Measurements from ENCODE around the gene RNF207.

RNF207 gene

GRCh38 chr1:6167391-6168303, 38.3 kb upstream of the RNF207 start:
- no peak for TF ChIP-seq ZNF274 (IDR thresholded peaks at IDR 0.05; ENCODE audit: low read depth, low read length)
- no peak overlapping the region for H3K4me3 ChIP-seq (ENCODE audit: low read length)

GRCh38 chr1:6168947-6169586, 36.9 kb upstream of the RNF207 start:
- no peak overlapping the region for H3K4me3 ChIP-seq (ENCODE audit: low read length)
- no peak for TF ChIP-seq ZNF274 (IDR thresholded peaks at IDR 0.05; ENCODE audit: low read depth, low read length)

- no peak overlapping the region for H3K4me3 ChIP-seq (ENCODE audit: low read length)
- TF ChIP-seq ZNF274 (IDR thresholded peaks at IDR 0.05; ENCODE audit: low read depth, low read length), result no peak
Observed at GRCh38 chr1:6170116-6170741, 35.7 kb upstream of the RNF207 start.

- no peak for TF ChIP-seq ZNF274 (IDR thresholded peaks at IDR 0.05; ENCODE audit: low read depth, low read length)
- H3K4me3 ChIP-seq (ENCODE audit: low read length), result no peak overlapping the region
Observed at GRCh38 chr1:6170742-6171201, 35.1 kb upstream of the RNF207 start.

GRCh38 chr1:6171548-6172124, 34.3 kb upstream of the RNF207 start:
- no peak overlapping the region for H3K4me3 ChIP-seq (ENCODE audit: low read length)
- TF ChIP-seq ZNF274 (IDR thresholded peaks at IDR 0.05; ENCODE audit: low read depth, low read length), result no peak

GRCh38 chr1:6172549-6172948, 33.4 kb upstream of the RNF207 start:
- H3K4me3 ChIP-seq (ENCODE audit: low read length), result no peak overlapping the region
- no peak for TF ChIP-seq ZNF274 (IDR thresholded peaks at IDR 0.05; ENCODE audit: low read depth, low read length)

GRCh38 chr1:6174621-6175410, 31.1 kb upstream of the RNF207 start:
- no peak overlapping the region for H3K4me3 ChIP-seq (ENCODE audit: low read length)
- no peak for TF ChIP-seq ZNF274 (IDR thresholded peaks at IDR 0.05; ENCODE audit: low read depth, low read length)

- no peak overlapping the region for H3K4me3 ChIP-seq (ENCODE audit: low read length)
- TF ChIP-seq ZNF274 (IDR thresholded peaks at IDR 0.05; ENCODE audit: low read depth, low read length), result no peak
Observed at GRCh38 chr1:6175411-6175828, 30.5 kb upstream of the RNF207 start.

GRCh38 chr1:6176779-6177178, 29.1 kb upstream of the RNF207 start:
- TF ChIP-seq ZNF274 (IDR thresholded peaks at IDR 0.05; ENCODE audit: low read depth, low read length), result no peak

GRCh38 chr1:6177681-6178380, 28.1 kb upstream of the RNF207 start:
- H3K4me3 ChIP-seq (ENCODE audit: low read length), result no peak overlapping the region
- TF ChIP-seq ZNF274 (IDR thresholded peaks at IDR 0.05; ENCODE audit: low read depth, low read length), result no peak

More at GRCh38 chr1:6176779-6177178, 29.1 kb upstream of the RNF207 start:
- H3K4me3 ChIP-seq (ENCODE audit: low read length), result no peak overlapping the region

- H3K4me3 ChIP-seq (ENCODE audit: low read length), result no peak overlapping the region
- no peak for TF ChIP-seq ZNF274 (IDR thresholded peaks at IDR 0.05; ENCODE audit: low read depth, low read length)
Observed at GRCh38 chr1:6178751-6179563, 27.0 kb upstream of the RNF207 start.

GRCh38 chr1:6179564-6180175, 26.2 kb upstream of the RNF207 start:
- no peak for TF ChIP-seq ZNF274 (IDR thresholded peaks at IDR 0.05; ENCODE audit: low read depth, low read length)
- no peak overlapping the region for H3K4me3 ChIP-seq (ENCODE audit: low read length)
